Stimulated activated CD8-positive, alpha-beta memory T cell treated with anti-CD3 and anti-CD28 coated beads, Interleukin-4, amount 100 ng/mL, for 48 hours (primary cell): ENCODE data around the gene FXR1.
A peak's percentile ranks its signal among the peaks of the same experiment; 100 is the strongest.
"Not testable (repeated sequence)": the region's sequence is repeated elsewhere in the genome, so short reads cannot be mapped to it uniquely, and the experiment has no call there.

Experiments
- DNase-seq: peaks from one replicate; pipeline ENCODE4 v3.0.0-alpha.2; 2020

The FXR1 gene

GRCh38 chr3:180940826-180941225 is 28.4 kb downstream of the FXR1 start:
- DNase-seq, result no peak

DNA sequence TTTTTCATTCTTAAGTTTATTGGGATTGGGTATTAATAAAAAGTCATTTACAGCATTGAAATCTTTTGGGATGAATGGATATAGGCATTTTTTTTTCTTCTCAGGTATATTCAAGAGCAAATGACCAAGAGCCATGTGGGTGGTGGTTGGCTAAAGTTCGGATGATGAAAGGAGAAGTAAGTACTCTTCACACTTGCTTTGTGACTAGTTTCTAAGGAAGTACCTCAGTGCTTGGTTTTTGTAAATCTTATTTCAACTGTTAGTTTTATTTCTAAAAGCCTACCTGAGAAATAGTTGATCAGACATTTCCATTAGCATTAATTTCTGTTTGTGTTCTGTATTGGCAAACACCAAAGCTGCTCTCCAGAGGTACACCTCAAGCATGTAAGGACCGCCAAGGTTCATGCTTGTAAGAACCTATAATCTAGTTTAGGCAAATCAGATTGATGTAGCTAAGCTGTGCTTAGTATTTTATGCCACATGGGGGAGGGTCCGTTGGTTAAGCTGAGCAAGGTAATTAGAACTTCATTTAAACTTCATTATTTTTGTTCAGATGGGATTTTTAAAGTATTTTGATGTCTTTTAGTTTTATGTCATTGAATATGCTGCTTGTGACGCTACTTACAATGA is 35.4 kb downstream of the FXR1 start:
- no peak for DNase-seq

DNA sequence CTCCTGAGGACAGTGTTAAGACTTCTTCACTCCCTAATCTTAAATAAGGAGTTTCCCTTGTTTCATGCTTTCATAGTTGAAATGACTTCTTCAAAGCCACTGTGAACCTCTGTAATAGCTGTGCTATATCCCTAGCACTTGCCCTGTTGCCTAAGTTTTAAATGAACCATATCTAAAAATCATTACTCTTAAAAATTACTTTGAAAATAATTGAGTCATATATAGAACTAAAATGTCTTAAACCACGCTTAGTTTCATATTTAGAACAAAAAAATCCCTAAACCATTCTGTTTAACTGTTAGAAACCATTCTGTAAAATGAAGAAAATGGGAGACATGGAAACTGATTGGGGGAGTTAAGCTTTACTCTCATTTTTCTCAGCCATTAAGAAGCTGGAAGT is 47.2 kb downstream of the FXR1 start:
- no peak for DNase-seq

DNA sequence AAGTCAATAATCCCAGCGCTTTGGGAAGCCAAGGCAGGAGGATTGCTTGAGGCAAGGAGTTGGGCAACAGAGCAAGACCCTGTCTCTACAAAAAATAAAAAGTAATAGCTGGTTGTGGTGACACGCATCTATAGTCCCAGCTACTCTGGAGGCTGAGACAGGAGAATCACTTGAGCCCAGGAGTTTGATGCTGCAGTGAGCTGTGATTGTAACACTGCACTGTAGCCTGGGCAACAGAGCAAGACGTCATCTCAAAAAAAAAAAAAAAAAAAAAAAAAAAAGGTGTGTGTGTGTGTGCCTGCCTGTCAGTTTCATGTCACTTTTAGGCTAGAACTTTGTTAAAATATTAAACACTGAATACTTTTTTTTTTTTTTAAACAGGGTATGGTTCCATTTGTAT is 48.6 kb downstream of the FXR1 start:
- no peak for DNase-seq

- DNase-seq, result no peak
Observed at GRCh38 chr3:180961552-180961951, 49.1 kb downstream of the FXR1 start.

DNA sequence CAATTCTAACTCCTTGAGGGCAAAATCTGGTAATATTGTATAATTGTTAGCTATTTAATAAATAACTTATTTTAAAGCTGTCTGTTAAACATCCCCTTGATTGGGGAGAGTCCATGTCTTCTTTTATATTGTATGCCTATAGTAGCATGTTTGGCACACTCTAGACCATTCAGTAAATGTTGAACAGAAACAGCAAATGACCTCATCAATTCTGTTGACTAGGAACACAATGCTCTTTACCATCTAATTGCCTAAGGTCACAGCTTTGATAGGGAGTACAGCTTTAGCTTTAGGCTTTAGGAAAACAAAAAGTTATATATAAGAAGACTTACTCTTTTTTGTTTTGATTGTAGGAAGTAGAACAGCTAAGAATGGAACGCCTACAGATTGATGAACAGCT is 50.1 kb downstream of the FXR1 start:
- no peak for DNase-seq

GRCh38 chr3:180970931-180971330 is 58.5 kb downstream of the FXR1 start:
- no peak for DNase-seq

DNA sequence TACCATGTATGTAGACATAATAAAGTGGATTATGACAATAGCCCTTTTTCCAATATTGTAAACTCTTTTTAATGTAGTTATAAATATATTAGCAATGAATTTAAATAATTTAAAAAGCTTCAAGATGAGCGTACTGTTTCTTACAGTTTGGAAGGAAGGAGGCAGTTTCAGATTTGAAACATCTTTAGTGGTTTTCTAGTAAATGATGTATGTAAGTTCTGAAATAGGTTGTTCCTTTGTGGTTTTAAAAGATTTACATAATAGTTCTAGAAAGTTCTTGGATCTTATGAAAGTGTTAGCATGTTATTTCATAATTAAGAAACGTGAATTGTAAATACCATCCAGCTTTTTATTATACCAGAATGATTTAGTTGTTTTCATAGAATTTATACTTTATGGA is 61.1 kb downstream of the FXR1 start:
- DNase-seq, result no peak

- no peak for DNase-seq
Observed at GRCh38 chr3:180974286-180974685, 61.8 kb downstream of the FXR1 start.

GRCh38 chr3:180977498-180977897 is 65.0 kb downstream of the FXR1 start:
- DNase-seq, result no peak

GRCh38 chr3:180979961-180980360 is 67.5 kb downstream of the FXR1 start:
- no peak for DNase-seq

GRCh38 chr3:180980611-180981010 is 68.1 kb downstream of the FXR1 start:
- no peak for DNase-seq

- no peak for DNase-seq
Observed at GRCh38 chr3:180981912-180982311, 69.4 kb downstream of the FXR1 start.

- DNase-seq, result no peak
Observed at GRCh38 chr3:180983136-180983535, 70.7 kb downstream of the FXR1 start.

DNA sequence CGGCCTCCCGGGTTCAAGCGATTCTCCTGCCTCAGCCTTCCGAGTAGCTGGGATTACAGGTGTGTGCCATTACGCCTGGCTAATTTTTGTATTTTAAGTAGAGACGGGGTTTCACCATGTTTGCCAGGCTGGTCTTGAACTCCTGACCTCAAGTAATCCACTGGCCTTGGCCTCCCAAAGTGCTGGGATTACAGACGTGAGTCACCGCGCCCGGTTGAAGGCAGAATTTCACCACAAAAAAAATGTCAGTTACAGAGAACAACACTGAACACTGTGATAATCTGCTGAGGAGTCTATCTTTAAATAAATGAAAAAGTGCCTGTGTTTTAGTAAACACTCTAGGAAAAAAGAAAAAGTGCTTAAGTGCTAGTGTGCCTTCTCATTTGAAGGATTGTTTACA is 73.9 kb downstream of the FXR1 start:
- DNase-seq, result not testable (repeated sequence)

GRCh38 chr3:180987344-180987743 is 74.9 kb downstream of the FXR1 start:
- no peak for DNase-seq

GRCh38 chr3:180989291-180990163 is 77.1 kb downstream of the FXR1 start, which contains the start of gene DNAJC19:
Gene DNAJC19 (minus strand): TSS chr3:180989736. CDS start chr3:180989602, 134 bp downstream.
- peak; percentile 90 for DNase-seq

DNA sequence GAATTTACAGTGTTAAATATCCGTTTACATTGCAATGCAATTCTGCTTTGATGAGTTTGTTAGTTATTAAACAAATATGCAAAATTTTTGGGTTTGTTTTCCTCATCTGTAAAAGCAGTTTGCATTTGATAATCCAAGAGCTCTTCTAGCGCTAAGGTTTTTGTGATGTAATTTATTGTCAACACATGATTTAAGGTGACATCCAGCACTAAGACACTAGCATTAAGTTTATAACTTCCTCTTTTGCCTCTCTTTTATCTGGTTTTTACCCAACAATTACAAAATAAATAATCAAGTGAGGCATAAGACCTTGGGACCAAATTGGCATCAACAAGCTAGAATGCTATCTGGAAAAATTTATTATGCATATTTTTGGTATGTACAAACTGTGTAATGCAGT is 78.0 kb downstream of the FXR1 start:
- no peak for DNase-seq

- DNase-seq, result no peak
Observed at GRCh38 chr3:180996415-180996932, 84.0 kb downstream of the FXR1 start.

GRCh38 chr3:181002331-181002730 is 89.9 kb downstream of the FXR1 start:
- not testable (repeated sequence) for DNase-seq

GRCh38 chr3:181003469-181003868 is 91.0 kb downstream of the FXR1 start:
- DNase-seq, result not testable (repeated sequence)

GRCh38 chr3:181006541-181006940 is 94.1 kb downstream of the FXR1 start:
- no peak for DNase-seq

DNA sequence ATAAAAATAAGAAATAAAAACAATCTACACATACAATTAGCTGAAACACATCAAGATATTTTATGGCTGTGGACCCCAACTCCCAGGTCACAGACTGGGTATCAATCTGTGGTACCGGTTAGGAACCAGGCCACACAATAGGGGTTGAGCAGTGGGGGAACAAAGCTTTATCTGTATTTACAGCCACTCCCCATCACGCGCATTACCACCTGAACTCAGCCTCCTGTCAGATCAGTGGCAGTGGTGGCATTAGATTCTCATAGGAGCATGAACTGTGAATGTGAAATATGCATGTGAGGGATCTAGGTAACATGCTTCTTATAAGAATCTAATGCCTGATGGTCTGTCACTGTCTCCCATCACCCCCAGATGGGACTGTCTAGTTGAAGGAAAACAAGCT is 94.8 kb downstream of the FXR1 start:
- no peak for DNase-seq

DNA sequence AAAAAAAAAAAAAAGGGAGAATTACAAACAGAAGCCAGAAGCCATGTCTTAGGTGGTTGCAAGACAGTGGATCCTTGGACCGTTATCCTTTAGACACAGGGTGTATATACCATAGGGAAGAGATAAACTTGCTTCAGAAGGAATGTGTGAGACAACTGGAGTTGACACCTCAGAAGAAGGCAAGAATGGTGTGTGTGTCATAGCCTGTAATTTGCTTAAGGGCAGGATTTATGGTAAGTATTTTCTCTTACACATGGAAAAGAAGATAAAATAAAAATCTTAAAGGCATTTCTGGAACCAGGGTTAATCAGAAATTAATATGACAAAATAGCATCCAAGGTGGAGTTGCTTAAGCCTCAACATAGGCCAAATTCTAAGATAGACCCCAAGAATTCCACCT is 96.3 kb downstream of the FXR1 start:
- no peak for DNase-seq
